ENCODE measurements around the gene ITPR1.

DNA sequence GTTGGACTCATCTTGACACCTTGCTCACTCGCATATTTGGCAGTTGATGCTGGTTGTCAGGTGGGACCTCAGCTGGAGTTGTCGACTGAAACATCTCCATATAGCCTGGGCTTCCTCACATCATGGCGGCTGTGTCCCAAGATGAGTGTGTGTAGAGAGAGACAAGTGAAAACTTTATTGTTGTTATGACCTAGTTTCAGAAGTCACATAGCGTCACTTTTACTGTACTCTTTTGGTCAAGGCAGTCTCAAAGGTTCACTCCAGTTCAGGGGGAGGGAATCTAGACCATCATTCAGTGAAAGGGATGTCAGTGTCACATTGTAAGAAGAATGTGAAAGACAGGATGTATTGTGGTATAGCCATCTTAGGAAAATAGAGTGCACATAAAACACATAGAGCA, 214.2 kb downstream of the ITPR1 start:
- no peak for TF ChIP-seq EZH2 (IDR thresholded peaks at IDR 0.05; ENCODE audit: low read length, unreplicated experiment)
- no peak for TF ChIP-seq EZH2phosphoT487 (IDR thresholded peaks at IDR 0.05; ENCODE audit: borderline replicate concordance, low read length)
